Hematopoietic multipotent progenitor cell (in vitro differentiated cells): ENCODE measurements around the gene MCCC2. TPM values are rescaled to one million over a fixed set of nuclear protein-coding genes. Genes with fewer than 3 reads are reported as not detected.
"Not testable (repeated sequence)": the region's sequence is repeated elsewhere in the genome, so short reads cannot be mapped to it uniquely, and the experiment has no call there.

Experiments used
- DNase-seq, 3 donors: peaks; one replicate each; pipeline ENCODE4 v3.0.0-alpha.2; 2011 to 2015; ENCODE audit warnings: low read depth in 2 of 3, low spot score in 2 of 3
- total RNA-seq: library from RNA; depleted of rRNA; stranded (reverse); fragments of >200 nt; gene quantifications from one replicate; pipeline ENCODE4 v1.2.3, GENCODE V29; 2012

MCCC2 gene
- total RNA-seq, 1 donor: 20.2 TPM

GRCh38 chr5:71658916-71659662 is 71.9 kb downstream of the MCCC2 start:
- no peak for DNase-seq

GRCh38 chr5:71662381-71662780 is 75.2 kb downstream of the MCCC2 start:
- no peak for DNase-seq

- no peak for DNase-seq
Observed at GRCh38 chr5:71663191-71663969, 76.2 kb downstream of the MCCC2 start.

GRCh38 chr5:71664615-71665014 is 77.5 kb downstream of the MCCC2 start:
- not testable (repeated sequence) for DNase-seq

GRCh38 chr5:71666321-71666720 is 79.2 kb downstream of the MCCC2 start:
- no peak for DNase-seq

GRCh38 chr5:71677977-71678376 is 90.8 kb downstream of the MCCC2 start:
- no peak for DNase-seq

GRCh38 chr5:71679714-71680113 is 92.6 kb downstream of the MCCC2 start:
- DNase-seq: no peak

- no peak for DNase-seq
Observed at GRCh38 chr5:71680510-71680909, 93.4 kb downstream of the MCCC2 start.

- DNase-seq: no peak
Observed at GRCh38 chr5:71681296-71681695, 94.2 kb downstream of the MCCC2 start.

GRCh38 chr5:71684309-71684708 is 97.2 kb downstream of the MCCC2 start:
- DNase-seq: no peak

GRCh38 chr5:71693828-71694427 is 106.8 kb downstream of the MCCC2 start:
- DNase-seq: no peak

- DNase-seq: no peak
Observed at GRCh38 chr5:71695071-71695470, 107.9 kb downstream of the MCCC2 start.

GRCh38 chr5:71695595-71695994 is 108.5 kb downstream of the MCCC2 start:
- DNase-seq: no peak

- no peak for DNase-seq
Observed at GRCh38 chr5:71697967-71698366, 110.8 kb downstream of the MCCC2 start.

- no peak for DNase-seq
Observed at GRCh38 chr5:71699233-71699632, 112.1 kb downstream of the MCCC2 start.

- no peak for DNase-seq
Observed at GRCh38 chr5:71699751-71700150, 112.6 kb downstream of the MCCC2 start.

- no peak for DNase-seq
Observed at GRCh38 chr5:71700803-71701202, 113.7 kb downstream of the MCCC2 start.

GRCh38 chr5:71701407-71701806 is 114.3 kb downstream of the MCCC2 start:
- DNase-seq: no peak

GRCh38 chr5:71703941-71704340 is 116.8 kb downstream of the MCCC2 start:
- DNase-seq: no peak

- no peak for DNase-seq
Observed at GRCh38 chr5:71705421-71705820, 118.3 kb downstream of the MCCC2 start.

- DNase-seq: no peak
Observed at GRCh38 chr5:71706906-71707305, 119.8 kb downstream of the MCCC2 start.
